GOT3 (cell line): Measurements from ENCODE around the gene ST8SIA2.

Source experiments
- DNase-seq: peaks from one replicate; lab custom pipeline; 2025; ENCODE audit warnings: mixed read lengths; lab: John Stamatoyannopoulos, UW

Gene ST8SIA2, protein sequence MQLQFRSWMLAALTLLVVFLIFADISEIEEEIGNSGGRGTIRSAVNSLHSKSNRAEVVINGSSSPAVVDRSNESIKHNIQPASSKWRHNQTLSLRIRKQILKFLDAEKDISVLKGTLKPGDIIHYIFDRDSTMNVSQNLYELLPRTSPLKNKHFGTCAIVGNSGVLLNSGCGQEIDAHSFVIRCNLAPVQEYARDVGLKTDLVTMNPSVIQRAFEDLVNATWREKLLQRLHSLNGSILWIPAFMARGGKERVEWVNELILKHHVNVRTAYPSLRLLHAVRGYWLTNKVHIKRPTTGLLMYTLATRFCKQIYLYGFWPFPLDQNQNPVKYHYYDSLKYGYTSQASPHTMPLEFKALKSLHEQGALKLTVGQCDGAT

DNA sequence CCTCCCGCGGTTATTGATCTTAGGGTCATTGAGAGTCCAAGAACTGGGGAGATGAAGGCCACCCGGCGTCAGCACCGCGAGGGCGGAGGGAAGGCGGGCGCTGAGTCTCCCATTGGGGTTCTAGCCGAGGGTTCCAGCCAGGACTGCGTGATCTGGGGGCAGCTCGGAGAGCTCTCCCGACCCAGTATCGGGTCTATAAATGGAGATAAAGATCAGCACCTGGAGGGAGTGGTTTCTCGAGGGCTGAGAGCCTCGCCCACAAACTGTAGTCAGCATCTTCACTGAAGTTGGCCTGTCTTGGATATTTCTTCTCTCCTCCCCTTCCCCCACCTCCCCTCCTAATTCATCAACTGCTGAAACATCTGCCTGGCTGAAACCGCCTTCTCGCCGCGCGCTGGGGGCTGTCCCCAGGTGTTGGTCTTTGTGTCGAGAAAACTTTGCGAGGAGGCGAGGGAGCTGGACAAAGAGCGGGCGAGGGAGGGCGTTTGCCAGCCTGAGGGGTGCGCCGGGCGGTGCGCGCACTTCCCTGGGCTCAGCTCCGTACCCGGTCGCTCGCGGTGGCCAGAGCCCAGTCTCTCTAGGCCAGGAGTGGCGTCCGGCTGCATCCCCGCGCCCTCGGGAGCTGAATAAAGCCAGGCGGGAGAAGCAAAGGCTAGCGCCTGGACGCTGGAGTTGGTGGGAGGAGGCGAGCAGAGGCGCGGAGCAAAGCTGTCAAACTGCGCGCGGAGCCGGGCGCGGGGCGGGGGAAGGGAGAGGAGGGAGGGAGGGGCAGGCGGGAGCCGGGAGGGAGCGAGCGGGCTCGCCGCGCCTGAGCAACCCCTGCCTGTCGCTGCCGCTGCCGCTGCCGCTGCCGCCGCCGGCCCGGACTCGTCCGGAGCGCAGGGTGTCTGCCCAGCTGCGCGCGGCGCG lies at the start of gene ST8SIA2:
Gene ST8SIA2 (plus strand): TSS at position 811 of the 909 bp plus-strand sequence. CDS start 184 bp downstream, outside the sequence.
- DNase-seq: no peak

DNA sequence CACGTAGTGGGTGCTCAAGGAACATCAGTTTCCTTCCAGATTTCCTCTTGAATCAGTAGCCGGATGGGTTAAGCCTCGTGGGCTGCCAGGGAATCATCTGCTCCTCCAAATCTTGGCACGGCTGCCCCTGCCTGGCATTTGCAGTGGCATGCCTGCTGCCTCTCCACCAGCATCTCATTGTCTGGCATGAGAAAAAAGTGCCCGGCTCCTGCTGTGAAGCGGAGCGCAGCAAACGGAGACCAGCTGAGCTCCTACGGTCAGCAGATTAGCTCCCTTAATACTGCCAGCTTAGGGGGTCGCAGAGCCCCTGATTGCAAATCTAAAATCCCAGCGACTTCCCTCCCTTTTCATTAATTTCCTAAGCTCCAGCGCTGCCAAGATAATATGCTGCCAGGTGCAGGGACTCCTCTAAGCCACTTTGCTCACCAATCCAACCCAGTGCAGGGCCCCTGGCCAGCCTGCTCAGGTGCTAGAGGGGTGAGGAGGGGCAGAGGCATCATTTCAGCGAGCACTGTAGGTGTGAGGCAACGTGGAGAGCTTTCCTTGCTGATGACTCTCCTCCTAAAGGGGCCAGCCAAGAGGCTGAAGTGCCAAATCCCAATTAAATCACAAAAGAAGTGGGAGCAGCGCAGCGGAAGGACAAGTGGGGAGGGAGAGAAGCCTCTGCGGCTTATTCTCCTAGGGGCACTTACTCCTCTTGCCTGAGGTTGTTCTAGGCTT lies 49.6 kb upstream of the ST8SIA2 start:
- no peak for DNase-seq

DNA sequence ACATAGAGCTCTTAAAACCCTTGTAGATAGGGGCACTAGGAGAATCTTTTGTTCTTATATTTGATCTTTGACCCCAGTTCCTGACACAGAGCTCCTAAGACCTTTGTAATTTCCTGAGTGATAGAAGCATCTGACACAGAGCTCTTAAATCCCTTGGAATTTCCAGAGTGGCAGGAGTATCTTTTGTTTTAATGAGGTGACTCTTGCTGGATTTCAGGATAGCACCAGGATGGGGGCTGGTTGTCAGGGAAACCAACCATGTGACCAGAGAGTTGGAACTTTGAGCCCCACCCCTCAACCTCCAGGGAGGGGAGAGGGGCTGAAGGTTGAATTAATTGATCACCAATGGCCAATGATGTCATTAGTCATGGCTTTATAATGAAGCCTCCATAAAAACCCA lies 47.6 kb upstream of the ST8SIA2 start:
- no peak for DNase-seq

DNA sequence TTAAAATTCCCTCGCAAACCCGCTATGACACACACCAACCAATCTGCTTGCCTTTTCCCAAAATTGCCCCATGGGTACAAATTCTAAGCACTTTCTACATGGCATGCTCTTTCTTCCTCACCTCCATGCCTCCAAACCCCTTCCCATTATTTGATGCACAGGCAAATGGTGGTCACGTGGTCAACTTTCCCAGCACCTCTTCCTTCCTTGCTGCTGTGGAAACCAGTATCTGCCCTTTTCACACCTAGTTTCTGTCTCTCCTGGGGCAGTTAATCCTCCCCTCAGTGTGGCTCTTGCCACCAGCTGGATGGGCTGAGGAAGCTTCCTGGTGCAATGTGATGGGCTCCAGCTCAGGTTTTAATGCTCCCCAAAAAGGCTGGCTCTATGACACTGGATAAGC lies 38.4 kb upstream of the ST8SIA2 start:
- DNase-seq: no peak

GRCh38 chr15:92361321-92362000 lies 32.2 kb upstream of the ST8SIA2 start:
- no peak for DNase-seq

DNA sequence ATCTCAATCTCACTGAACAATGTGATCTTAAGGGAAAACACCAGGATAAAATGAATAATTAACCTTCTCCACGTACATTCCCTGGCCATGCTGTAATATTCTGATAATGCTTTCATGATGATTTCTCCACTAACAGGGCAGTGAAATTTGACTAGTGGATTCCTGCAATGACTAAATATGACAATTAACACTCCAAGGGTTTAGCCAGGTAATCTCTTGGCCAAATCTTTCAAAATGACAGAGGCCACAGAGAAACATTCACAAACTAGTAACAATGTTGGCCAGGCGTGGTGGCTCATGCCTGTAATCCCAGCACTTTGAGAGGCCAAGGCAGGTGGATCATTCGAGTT lies 31.7 kb upstream of the ST8SIA2 start:
- no peak for DNase-seq

DNA sequence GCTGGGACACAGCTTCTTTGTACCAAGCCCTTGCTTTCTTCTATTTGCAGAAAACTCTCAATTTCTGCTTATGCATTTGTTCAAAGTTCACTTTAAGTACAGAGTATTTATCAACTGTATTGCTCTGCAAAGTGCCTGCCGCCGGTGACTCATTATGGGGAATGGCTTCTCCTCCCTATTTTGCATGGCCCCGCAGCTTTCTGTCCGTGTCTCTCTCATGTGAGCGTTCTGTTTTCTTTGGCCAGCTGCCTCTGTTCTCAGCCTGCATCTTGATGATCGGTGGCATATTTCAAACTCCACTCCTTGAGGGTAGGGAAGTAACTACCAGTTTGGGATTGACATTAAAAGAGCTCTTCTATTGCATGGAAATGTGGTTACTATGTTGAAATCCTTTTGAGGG lies 28.6 kb upstream of the ST8SIA2 start:
- no peak for DNase-seq

- no peak for DNase-seq
These were observed 27.8 kb upstream of the ST8SIA2 start for GRCh38 chr15:92365906-92366305.

GRCh38 chr15:92366381-92366780 lies 27.3 kb upstream of the ST8SIA2 start:
- no peak for DNase-seq

- DNase-seq: no peak
These were observed 18.6 kb upstream of the ST8SIA2 start for GRCh38 chr15:92375057-92375456.

DNA sequence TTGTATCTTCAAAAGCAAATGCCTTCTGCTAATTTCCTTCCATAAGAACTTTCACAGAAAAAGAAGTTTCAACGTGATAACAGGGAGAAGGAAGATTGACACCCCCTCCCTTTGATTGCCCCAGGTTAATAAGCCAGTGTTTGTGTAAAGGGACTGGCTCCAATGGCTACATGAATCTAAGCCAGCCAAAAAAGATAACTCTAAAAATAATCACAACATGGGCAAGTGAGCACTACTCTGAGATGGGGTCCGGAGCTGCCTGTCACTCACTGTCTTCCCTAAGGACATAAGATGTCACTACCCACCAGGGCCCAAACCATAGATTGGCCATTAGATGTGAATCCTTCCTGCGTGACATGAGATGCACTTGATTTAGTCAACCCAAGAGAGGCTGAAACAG lies 17.6 kb upstream of the ST8SIA2 start:
- DNase-seq: no peak

GRCh38 chr15:92377083-92377789 lies 16.4 kb upstream of the ST8SIA2 start:
- no peak for DNase-seq

GRCh38 chr15:92383519-92384324 lies 10.0 kb upstream of the ST8SIA2 start:
- no peak for DNase-seq

- no peak for DNase-seq
These were observed 9.3 kb upstream of the ST8SIA2 start for GRCh38 chr15:92384381-92384780.

DNA sequence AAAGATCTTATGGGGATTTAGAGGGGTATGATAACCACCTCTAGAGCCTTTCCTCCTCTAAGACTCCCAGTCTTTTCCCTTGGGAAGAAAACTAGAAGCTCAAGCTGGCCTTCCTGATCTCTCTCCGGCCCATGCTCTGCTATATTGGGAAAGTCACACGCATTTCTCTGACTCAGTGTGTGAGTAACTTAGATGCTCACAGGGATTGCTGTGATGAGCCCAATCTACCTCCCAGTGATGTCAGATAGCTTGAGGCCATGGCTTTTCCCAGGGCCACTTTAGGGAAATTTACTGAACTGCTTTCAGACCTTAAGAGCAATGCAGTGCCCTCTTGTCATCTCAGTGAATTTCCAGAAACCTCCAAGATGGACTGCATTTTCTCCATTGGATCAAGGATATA lies 8.6 kb upstream of the ST8SIA2 start:
- no peak for DNase-seq

DNA sequence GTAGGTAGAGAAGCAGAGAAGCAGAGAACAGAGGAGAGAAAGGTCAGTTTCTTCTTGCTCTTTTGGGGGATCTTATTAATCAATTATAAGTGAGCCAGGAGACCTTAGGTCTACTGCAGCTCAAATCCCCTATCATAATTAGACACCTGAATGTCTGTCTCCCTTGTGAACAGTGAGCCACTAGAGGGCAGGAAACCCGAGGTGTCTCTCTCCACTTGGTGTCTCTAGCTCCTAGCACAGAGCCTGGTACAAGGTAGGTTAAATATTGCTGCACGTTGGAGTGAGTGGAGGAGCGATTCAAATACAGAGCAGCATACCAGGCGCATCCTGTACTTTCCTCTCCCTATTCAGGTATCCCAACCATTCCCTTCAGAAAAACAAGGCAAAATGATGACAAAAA lies 2.0 kb upstream of the ST8SIA2 start:
- DNase-seq: no peak

GRCh38 chr15:92392462-92392861 lies 1.2 kb upstream of the ST8SIA2 start:
- no peak for DNase-seq

DNA sequence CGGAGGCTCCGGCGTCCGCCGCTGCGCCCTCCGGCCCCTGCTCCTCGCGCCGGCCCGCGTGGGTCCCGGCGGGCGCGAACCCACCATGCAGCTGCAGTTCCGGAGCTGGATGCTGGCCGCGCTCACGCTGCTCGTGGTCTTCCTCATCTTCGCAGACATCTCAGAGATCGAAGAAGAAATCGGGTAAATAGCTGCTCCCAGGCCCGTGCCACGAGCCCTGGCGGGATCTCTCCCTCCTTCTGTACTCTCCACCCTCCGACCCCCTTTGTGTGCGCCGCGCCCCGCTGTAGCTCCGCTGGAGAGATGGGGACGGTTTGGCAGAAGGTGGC lies 263 bp downstream of the ST8SIA2 start:
- DNase-seq: no peak

- DNase-seq: no peak
These were observed 822 bp downstream of the ST8SIA2 start for GRCh38 chr15:92394309-92395097.
